HCT116 (cell line): ENCODE results near the gene A3GALT2. TPM values are rescaled to one million over a fixed set of nuclear protein-coding genes. Genes with fewer than 3 reads are reported as not detected.
A peak's percentile ranks its signal among the peaks of the same experiment; 100 is the strongest.

Experiments used
- ATAC-seq: fragments of 200-7000 bp; cut with Tn5 transposase; 2 replicates; pipeline ENCODE4 v1.9.1; 2020; ENCODE audit warnings: mild to moderate bottlenecking, moderate library complexity
- BruUV-seq: library from RNA; stranded (reverse); fragments of 400-500 nt; replicated peaks from 2 replicates; lab custom pipeline; 2021; lab: Mats Ljungman, UMichigan
- CTCF ChIA-PET: fragments of 300-600 bp; sonication (Branson Sonifier 250); formaldehyde crosslinking; loops from one replicate; lab custom pipeline; 2021; ENCODE audit warnings: antibody characterized with exemption; lab: Charles Lee
- POLR2A ChIA-PET: fragments of 300-600, 350-600 bp; sonication (Branson Sonifier 250); formaldehyde crosslinking; loops from one replicate; lab custom pipeline; 2021; ENCODE audit warnings: antibody characterized with exemption; lab: Charles Lee
- RAD21 ChIA-PET, 2 experiments: fragments of 300-600 bp; sonication (Branson Sonifier 250); formaldehyde crosslinking; loops; one replicate each; lab custom pipeline; 2023; ENCODE audit warnings: low total read pairs in 2 of 2; ENCODE audit not compliant: uncharacterized antibody in 2 of 2, unreplicated experiment in 2 of 2, low non-redundant PET in 1 of 2; lab: Charles Lee
- DNase-seq: peaks from one replicate; pipeline ENCODE4 v3.0.0-alpha.2; 2010; ENCODE audit warnings: low read depth, low spot score
- H2AFZ ChIP-seq: fragments of 200-600 bp; shearing (Covaris generic), sonication (generic); 2 replicates; pipeline ENCODE4 v1.6.1; 2017; ENCODE audit warnings: low read depth, mixed run types, mixed read lengths, antibody characterized with exemption, low read length; ENCODE audit not compliant: poor library complexity, severe bottlenecking
- H3K27ac ChIP-seq: 2 replicates; pipeline ENCODE4 v1.5.1; 2012; ENCODE audit warnings: low read depth, low read length
- H3K27me3 ChIP-seq: fragments of 200-600 bp; sonication (generic); 2 replicates; pipeline ENCODE4 v1.6.1; 2016; ENCODE audit warnings: mixed run types, low read length, mixed read lengths; ENCODE audit not compliant: insufficient read depth
- H3K36me3 ChIP-seq, 2 experiments: fragments of 200-500 bp in 1 of 2; fragments of 200-600 bp in 1 of 2; sonication (Bioruptor generic) in 1 of 2; sonication (generic) in 1 of 2; 2 replicates each; pipeline versions ENCODE4 v1.5.1 to v1.6.1; 2014 to 2016; ENCODE audit warnings: low read length in 2 of 2, inconsistent platforms in 1 of 2, mixed read lengths in 1 of 2, mixed run types in 1 of 2; ENCODE audit not compliant: insufficient read depth in 2 of 2, control insufficient read depth in 1 of 2
- H3K4me1 ChIP-seq, 2 experiments: fragments of 200-600 bp in 1 of 2; sonication (generic) in 1 of 2; 2 replicates each; pipeline versions ENCODE4 v1.5.1 to v1.6.1; 2012 to 2017; ENCODE audit warnings: low read length in 2 of 2, inconsistent platforms in 1 of 2, mild to moderate bottlenecking in 1 of 2, mixed read lengths in 1 of 2, mixed run types in 1 of 2, moderate library complexity in 1 of 2; ENCODE audit not compliant: insufficient read depth in 2 of 2, control insufficient read depth in 1 of 2
- H3K4me2 ChIP-seq: fragments of 200-600 bp; sonication (generic); 2 replicates; pipeline ENCODE4 v1.6.1; 2017; ENCODE audit warnings: mixed run types, low read length, mixed read lengths
- H3K4me3 ChIP-seq, 2 experiments: fragments of 200-600 bp in 1 of 2; sonication (generic) in 1 of 2; replicated peaks in 1 of 2; 2 replicates each; pipeline ENCODE4 v1.5.1; 2011 to 2016; ENCODE audit warnings: low read length in 2 of 2, control low read depth in 1 of 2, low read depth in 1 of 2, mild to moderate bottlenecking in 1 of 2, mixed read lengths in 1 of 2, mixed run types in 1 of 2
- H3K79me2 ChIP-seq: fragments of 200-600 bp; sonication (generic); 2 replicates; pipeline ENCODE4 v1.6.1; 2017; ENCODE audit warnings: mild to moderate bottlenecking, mixed run types, low read length, moderate library complexity, mixed read lengths; ENCODE audit not compliant: insufficient read depth
- H3K9ac ChIP-seq: fragments of 200-600 bp; sonication (generic); 2 replicates; pipeline ENCODE4 v1.6.1; 2016; ENCODE audit warnings: low read length, mixed read lengths
- H3K9me2 ChIP-seq: fragments of 200-600 bp; sonication (generic), shearing (Covaris generic); 2 replicates; pipeline ENCODE4 v1.6.1; 2017; ENCODE audit warnings: mixed run types, mild to moderate bottlenecking, moderate library complexity; ENCODE audit not compliant: insufficient read depth
- H3K9me3 ChIP-seq, 2 experiments: fragments of 200-500 bp in 1 of 2; fragments of 200-600 bp in 1 of 2; sonication (Bioruptor generic) in 1 of 2; sonication (generic) in 1 of 2; 2 replicates each; pipeline ENCODE4 v1.6.1; 2014 to 2017; ENCODE audit warnings: low read length in 2 of 2, mixed read lengths in 2 of 2, inconsistent platforms in 1 of 2, low read depth in 1 of 2, mild to moderate bottlenecking in 1 of 2, mixed run types in 1 of 2, moderate library complexity in 1 of 2; ENCODE audit not compliant: control insufficient read depth in 1 of 2, insufficient read depth in 1 of 2
- H4K20me1 ChIP-seq: fragments of 200-600 bp; sonication (generic), shearing (Covaris generic); 2 replicates; pipeline ENCODE4 v1.6.1; 2017; ENCODE audit warnings: mixed run types, mild to moderate bottlenecking, moderate library complexity; ENCODE audit not compliant: insufficient read depth
- CBX3 ChIP-seq: IDR thresholded peaks from 2 replicates; pipeline ENCODE4 v1.6.1; 2012; ENCODE audit warnings: low read depth
- CEBPB ChIP-seq: IDR thresholded peaks from 2 replicates; pipeline ENCODE4 v1.6.1; 2012; ENCODE audit warnings: low read depth
- EGR1 ChIP-seq: IDR thresholded peaks from 2 replicates; pipeline ENCODE4 v1.6.1; 2012; ENCODE audit warnings: low read depth
- ELF1 ChIP-seq: IDR thresholded peaks from 2 replicates; pipeline ENCODE4 v1.6.1; 2012; ENCODE audit warnings: low read depth, borderline replicate concordance
- EZH2 ChIP-seq: fragments of 200-600 bp; sonication (generic); IDR thresholded peaks from 2 replicates; pipeline ENCODE4 v1.6.1; 2017; ENCODE audit warnings: antibody characterized with exemption, mixed run types
- FOSL1 ChIP-seq: IDR thresholded peaks from 2 replicates; pipeline ENCODE4 v1.6.1; 2012; ENCODE audit warnings: low read depth
- JUND ChIP-seq: IDR thresholded peaks from 2 replicates; pipeline ENCODE4 v1.6.1; 2012
- RAD21 ChIP-seq: IDR thresholded peaks from 2 replicates; pipeline ENCODE4 v1.6.1; 2012; ENCODE audit warnings: low read depth, mild to moderate bottlenecking
- SIN3A ChIP-seq: IDR thresholded peaks from 2 replicates; pipeline ENCODE4 v1.6.1; 2012; ENCODE audit warnings: low read depth
- SP1 ChIP-seq: IDR thresholded peaks from 2 replicates; pipeline ENCODE4 v1.6.1; 2012; ENCODE audit warnings: low read depth
- SRF ChIP-seq: IDR thresholded peaks from 2 replicates; pipeline ENCODE4 v1.6.1; 2012; ENCODE audit warnings: low read depth
- YY1 ChIP-seq: IDR thresholded peaks from 2 replicates; pipeline ENCODE4 v1.6.1; 2011; ENCODE audit warnings: low read length, low read depth, moderate library complexity, mild to moderate bottlenecking; ENCODE audit not compliant: insufficient replicate concordance; ENCODE audit errors: extremely low read depth
- ZNF274 ChIP-seq: fragments of 200-500 bp; sonication (Bioruptor generic); IDR thresholded peaks from 2 replicates; pipeline ENCODE4 v1.6.1; 2014; ENCODE audit warnings: mild to moderate bottlenecking, low read depth, low read length, inconsistent platforms
- intact Hi-C: fragments of 100-400 bp; cut with micrococcal nuclease; formaldehyde crosslinking; loops from 2 replicates; pipeline ENCODE4 v1.10.0; 2022
- total RNA-seq: library from RNA; stranded (reverse); gene quantifications from one replicate; pipeline ENCODE4 v1.2.1, GENCODE V29; 2021; ENCODE audit not compliant: unreplicated experiment
- TF ChIP-seq, protein P1 (sequence below): IDR thresholded peaks from 2 replicates; pipeline ENCODE4 v1.6.1; 2012; ENCODE audit warnings: low read depth
- TF ChIP-seq, protein P2 (sequence below): IDR thresholded peaks from 2 replicates; pipeline ENCODE4 v1.6.1; 2012

Gene A3GALT2
- total RNA-seq, 1 experiment from 2014 or later: not detected

- Histone ChIP-seq H3K9me3 (no peaks in the 10 kb centered on the region), H3K9me2 (no peaks in the 10 kb centered on the region), H3K4me3 (no peak overlapping the region)
- DNase-seq: no peak
- POLR2A ChIA-PET: interaction anchor here (0.5 kb wide), 1 partner anchor 76 kb away, joined by 3 read pairs; no protein-coding TSS in a partner anchor
- no peak for TF ChIP-seq RAD21
- no peak for TF ChIP-seq CEBPB
- TF ChIP-seq SRF: no peak
- no peak for TF ChIP-seq CBX3
- TF ChIP-seq SP1: no peak
- TF ChIP-seq FOSL1: no peak
- no peak for TF ChIP-seq JUND
- TF ChIP-seq, protein P1, sequence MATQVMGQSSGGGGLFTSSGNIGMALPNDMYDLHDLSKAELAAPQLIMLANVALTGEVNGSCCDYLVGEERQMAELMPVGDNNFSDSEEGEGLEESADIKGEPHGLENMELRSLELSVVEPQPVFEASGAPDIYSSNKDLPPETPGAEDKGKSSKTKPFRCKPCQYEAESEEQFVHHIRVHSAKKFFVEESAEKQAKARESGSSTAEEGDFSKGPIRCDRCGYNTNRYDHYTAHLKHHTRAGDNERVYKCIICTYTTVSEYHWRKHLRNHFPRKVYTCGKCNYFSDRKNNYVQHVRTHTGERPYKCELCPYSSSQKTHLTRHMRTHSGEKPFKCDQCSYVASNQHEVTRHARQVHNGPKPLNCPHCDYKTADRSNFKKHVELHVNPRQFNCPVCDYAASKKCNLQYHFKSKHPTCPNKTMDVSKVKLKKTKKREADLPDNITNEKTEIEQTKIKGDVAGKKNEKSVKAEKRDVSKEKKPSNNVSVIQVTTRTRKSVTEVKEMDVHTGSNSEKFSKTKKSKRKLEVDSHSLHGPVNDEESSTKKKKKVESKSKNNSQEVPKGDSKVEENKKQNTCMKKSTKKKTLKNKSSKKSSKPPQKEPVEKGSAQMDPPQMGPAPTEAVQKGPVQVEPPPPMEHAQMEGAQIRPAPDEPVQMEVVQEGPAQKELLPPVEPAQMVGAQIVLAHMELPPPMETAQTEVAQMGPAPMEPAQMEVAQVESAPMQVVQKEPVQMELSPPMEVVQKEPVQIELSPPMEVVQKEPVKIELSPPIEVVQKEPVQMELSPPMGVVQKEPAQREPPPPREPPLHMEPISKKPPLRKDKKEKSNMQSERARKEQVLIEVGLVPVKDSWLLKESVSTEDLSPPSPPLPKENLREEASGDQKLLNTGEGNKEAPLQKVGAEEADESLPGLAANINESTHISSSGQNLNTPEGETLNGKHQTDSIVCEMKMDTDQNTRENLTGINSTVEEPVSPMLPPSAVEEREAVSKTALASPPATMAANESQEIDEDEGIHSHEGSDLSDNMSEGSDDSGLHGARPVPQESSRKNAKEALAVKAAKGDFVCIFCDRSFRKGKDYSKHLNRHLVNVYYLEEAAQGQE: no peak
- TF ChIP-seq, protein P2, sequence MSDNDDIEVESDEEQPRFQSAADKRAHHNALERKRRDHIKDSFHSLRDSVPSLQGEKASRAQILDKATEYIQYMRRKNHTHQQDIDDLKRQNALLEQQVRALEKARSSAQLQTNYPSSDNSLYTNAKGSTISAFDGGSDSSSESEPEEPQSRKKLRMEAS: no peak
- TF ChIP-seq YY1: no peak
- TF ChIP-seq SIN3A: no peak
- no peak for TF ChIP-seq ZNF274
- no peak for TF ChIP-seq EZH2
- TF ChIP-seq EGR1: no peak
- no peak for TF ChIP-seq ELF1
- TF ChIP-seq, all 23 proteins: peak for 0
- Histone ChIP-seq H4K20me1 (peaks cover 11% of the 10 kb centered on the region; the same call in 1 of the 2 replicates), H3K9ac (no peak overlapping the region), H3K79me2 (peaks cover 99% of the 10 kb centered on the region), H3K4me1 (peaks cover 0 to 35% of the 10 kb centered on the region in 2 experiments; a peak in 3 of 4 replicates), H2AFZ (no peak overlapping the region), H3K27me3 (no peaks in the 10 kb centered on the region), H3K36me3 (peaks cover 46 to 54% of the 10 kb centered on the region in 2 experiments), H3K27ac (0 out of 2 replicates have a peak overlapping the region, but pooled peaks have one; percentile 1), H3K4me2 (no peak overlapping the region)
- ChIA-PET CTCF (interaction anchor here (1.4 kb wide), 1 partner anchor 42 kb away, joined by 5 read pairs; no protein-coding TSS in a partner anchor), RAD21 (interaction anchor here in 1 of 2 experiments (0.5 kb wide), 1 partner anchor 89 kb away, joined by 3 read pairs; no protein-coding TSS in a partner anchor)
- intact Hi-C loops: no loop called here
- ATAC-seq: no peak
- BruUV-seq: no TSS peak
Observed at GRCh38 chr1:33338048-33338439, 17.1 kb upstream of the A3GALT2 start.
